ENCODE results near the gene HOXC4.

Gene HOXC4

GRCh38 chr12:54053751-54054741 is at the start of gene HOXC4:
Gene HOXC4, plus strand, starts transcription at chr12:54053835. Its CDS starts 88 bp downstream, at chr12:54053923.
- DNase-seq = no peak

GRCh38 chr12:54004063-54004840 is 49.4 kb upstream of the HOXC4 start:
- no peak for DNase-seq

GRCh38 chr12:54004841-54005530 is 48.6 kb upstream of the HOXC4 start:
- no peak for DNase-seq

GRCh38 chr12:54005531-54005852 is 48.1 kb upstream of the HOXC4 start:
- DNase-seq = no peak

GRCh38 chr12:54005853-54006558 is 47.6 kb upstream of the HOXC4 start:
- peak; percentile 79 for DNase-seq

GRCh38 chr12:54006559-54007220 is 46.9 kb upstream of the HOXC4 start:
- no peak for DNase-seq

GRCh38 chr12:54007538-54008259 is 45.9 kb upstream of the HOXC4 start:
- no peak for DNase-seq

- no peak for DNase-seq
Observed at GRCh38 chr12:54008260-54008552, 45.4 kb upstream of the HOXC4 start.

- DNase-seq = peak; percentile 25
Observed at GRCh38 chr12:54009171-54010052, 44.2 kb upstream of the HOXC4 start.

GRCh38 chr12:54010053-54010971 is 43.3 kb upstream of the HOXC4 start:
- no peak for DNase-seq

GRCh38 chr12:54010972-54011664 is 42.5 kb upstream of the HOXC4 start:
- no peak for DNase-seq

GRCh38 chr12:54011665-54012532 is 41.7 kb upstream of the HOXC4 start:
- no peak for DNase-seq

- DNase-seq = no peak
Observed at GRCh38 chr12:54012631-54013409, 40.8 kb upstream of the HOXC4 start.

- no peak for DNase-seq
Observed at GRCh38 chr12:54014377-54015017, 39.1 kb upstream of the HOXC4 start.

GRCh38 chr12:54015018-54015931 is 38.4 kb upstream of the HOXC4 start:
- DNase-seq = no peak
